Gastrocnemius medialis (tissue), 4 donors: ENCODE data around the gene PEBP1. TPM values are rescaled to one million over a fixed set of nuclear protein-coding genes. Genes with fewer than 3 reads are reported as not detected.
A peak's percentile ranks its signal among the peaks of the same experiment; 100 is the strongest.

Experiments
- ATAC-seq, 2 donors: fragments of 150-250 bp; one replicate each; pipeline ENCODE4 v1.9.1; 2016
- DNase-seq, 2 donors: peaks; one replicate each; pipeline ENCODE4 v3.0.0-alpha.2; 2019
- H3K27ac ChIP-seq, 4 donors: fragments of 200-600 bp; sonication (generic); 1 replicate in 1 of 4; 2 replicates in 3 of 4; pipeline ENCODE4 v1.5.1; 2016 to 2018; ENCODE audit warnings: mild to moderate bottlenecking in 2 of 4, moderate library complexity in 1 of 4
- H3K27me3 ChIP-seq, 3 donors: fragments of 200-600 bp; sonication (generic) in 2 of 3; 1 replicate in 1 of 3; 2 replicates in 2 of 3; pipeline versions ENCODE4 v1.5.1 to v1.6.0; 2016 to 2019; ENCODE audit warnings: mild to moderate bottlenecking in 1 of 3, moderate library complexity in 1 of 3
- H3K36me3 ChIP-seq, 2 donors: fragments of 200-600 bp; sonication (generic) in 1 of 2; one replicate each; pipeline ENCODE4 v1.5.1; 2017 to 2018
- H3K4me1 ChIP-seq, 2 donors: fragments of 200-600 bp; sonication (generic) in 1 of 2; one replicate each; pipeline ENCODE4 v1.5.1; 2016 to 2017; ENCODE audit warnings: mild to moderate bottlenecking in 2 of 2
- H3K4me3 ChIP-seq, 4 donors: fragments of 200-600 bp; sonication (generic) in 3 of 4; 1 replicate in 1 of 4; 2 replicates in 3 of 4; pipeline ENCODE4 v1.5.1; 2016 to 2019; ENCODE audit warnings: mild to moderate bottlenecking in 2 of 4
- H3K9me3 ChIP-seq, 3 donors: fragments of 200-600 bp; sonication (generic) in 2 of 3; 1 replicate in 1 of 3; 2 replicates in 2 of 3; pipeline ENCODE4 v1.5.1; 2016 to 2019
- CTCF ChIP-seq, 5 experiments: fragments of 450-650 bp in 3 of 5; fragments of 200-600 bp in 2 of 5; sonication (generic) in 2 of 5; IDR thresholded peaks in 4 of 5; conservative IDR thresholded peaks in 1 of 5; 1 replicate in 4 of 5; 2 replicates in 1 of 5; pipeline ENCODE4 v1.5.1; 2016 to 2019; ENCODE audit warnings: antibody characterized with exemption in 5 of 5, mild to moderate bottlenecking in 3 of 5, moderate library complexity in 3 of 5
- POLR2A ChIP-seq, 2 donors: fragments of 450-650 bp; IDR thresholded peaks; one replicate each; pipeline ENCODE4 v1.6.1; 2017; ENCODE audit warnings: antibody characterized with exemption in 2 of 2, mild to moderate bottlenecking in 2 of 2, moderate library complexity in 2 of 2
- in situ Hi-C, 4 donors: fragments of 200-750 bp; cut with MboI; loops; one replicate each; pipeline versions ENCODE4 v1.15.0 to v1.8.0; 2017; ENCODE audit warnings: low sequenced_read_pairs in 4 of 4
- intact Hi-C: fragments of 100-400 bp; cut with DNase I; formaldehyde crosslinking; loops from one replicate; pipeline ENCODE4 v1.15.1; 2023; ENCODE audit warnings: low total_unique reads
- total RNA-seq, 4 donors: library from RNA; depleted of rRNA; stranded (reverse); fragments of >200 nt; gene quantifications; one replicate each; pipeline versions ENCODE4 v1.1.0 to v1.2.3, GENCODE V29; 2016

PEBP1 gene
- total RNA-seq, 4 donors from 2014 or later = 306 to 442 (median 330) TPM

GRCh38 chr12:118136559-118137003 is 657 bp downstream of the PEBP1 start:
- Histone ChIP-seq H3K27ac (peak overlapping the region; percentile 91 to 97 (median 96)), H3K27me3 (no peaks in the 10 kb centered on the region), H3K4me1 (peaks cover 13 to 37% of the 10 kb centered on the region in 2 donors), H3K36me3 (peaks cover 0 to 29% of the 10 kb centered on the region in 2 donors), H3K4me3 (peak overlapping the region; percentile 75 to 94 (median 92)), H3K9me3 (no peaks in the 10 kb centered on the region)
- in situ Hi-C loops (no loop called here), intact Hi-C loops (loop anchor here (2.0 to 10.0 kb wide), 5 partner anchors 16 to 1038 kb away; partner anchors contain the start of genes HSPB8, SUDS3 and WSB2)
- ATAC-seq (peak; percentile 37 to 41), DNase-seq (peak; percentile 11 to 37)
- TF ChIP-seq POLR2A (IDR thresholded peaks at IDR 0.05) (no peak), CTCF (IDR thresholded peaks at IDR 0.05 in 4 of 5, conservative IDR thresholded peaks at IDR 0.05 in 1 of 5) (no peak)

- ATAC-seq = no peak
- DNase-seq = no peak
- Histone ChIP-seq H3K9me3 (no peaks in the 10 kb centered on the region), H3K36me3 (peaks cover 0 to 35% of the 10 kb centered on the region in 2 donors), H3K27me3 (no peaks in the 10 kb centered on the region), H3K27ac (peak overlapping the region; percentile 91 to 97 (median 96)), H3K4me1 (peaks cover 6 to 33% of the 10 kb centered on the region in 2 donors), H3K4me3 (peak overlapping the region; percentile 75 to 94 (median 92))
- intact Hi-C loops (loop anchor here (2.0 to 10.0 kb wide), 5 partner anchors 16 to 1038 kb away; partner anchors contain the start of genes HSPB8, SUDS3 and WSB2), in situ Hi-C loops (no loop called here)
- no peak for TF ChIP-seq CTCF (IDR thresholded peaks at IDR 0.05 in 4 of 5, conservative IDR thresholded peaks at IDR 0.05 in 1 of 5)
- no peak for TF ChIP-seq POLR2A (IDR thresholded peaks at IDR 0.05)
Measured at GRCh38 chr12:118137148-118137678, 1.3 kb downstream of the PEBP1 start.

- ATAC-seq (no peak), DNase-seq (no peak)
- Histone ChIP-seq H3K4me3 (no peak overlapping the region), H3K9me3 (no peaks in the 10 kb centered on the region), H3K36me3 (peaks cover 0 to 48% of the 10 kb centered on the region in 2 donors), H3K27me3 (no peaks in the 10 kb centered on the region), H3K27ac (peak overlapping the region in 3 of 4 donors; percentile 96 to 97 (median 97)), H3K4me1 (peaks cover 16 to 24% of the 10 kb centered on the region in 2 donors)
- in situ Hi-C loops (no loop called here), intact Hi-C loops (no loop called here)
- TF ChIP-seq POLR2A (IDR thresholded peaks at IDR 0.05) = no peak
- TF ChIP-seq CTCF (IDR thresholded peaks at IDR 0.05 in 4 of 5, conservative IDR thresholded peaks at IDR 0.05 in 1 of 5) = no peak
Measured at GRCh38 chr12:118140825-118141224, 4.9 kb downstream of the PEBP1 start.

- H3K27ac ChIP-seq = peak overlapping the region in 1 of 4 donors; percentile 56
- H3K4me3 ChIP-seq = no peak overlapping the region
- peaks cover 0 to 52% of the 10 kb centered on the region in 2 donors for H3K36me3 ChIP-seq
- intact Hi-C loops = no loop called here
- peaks cover 13 to 22% of the 10 kb centered on the region in 2 donors for H3K4me1 ChIP-seq
- DNase-seq (no peak), ATAC-seq (no peak)
- H3K27me3 ChIP-seq = no peaks in the 10 kb centered on the region
- in situ Hi-C loops = no loop called here
- no peaks in the 10 kb centered on the region for H3K9me3 ChIP-seq
- TF ChIP-seq POLR2A (IDR thresholded peaks at IDR 0.05) = no peak
- no peak for TF ChIP-seq CTCF (IDR thresholded peaks at IDR 0.05 in 4 of 5, conservative IDR thresholded peaks at IDR 0.05 in 1 of 5)
Measured at GRCh38 chr12:118144499-118144898, 8.6 kb downstream of the PEBP1 start.
